HEK293 (cell line): ENCODE results near the gene SPIB.

Experiments
- ATF2 ChIP-seq: fragments of 450-650 bp; formaldehyde crosslinking; IDR thresholded peaks from 2 replicates; pipeline ENCODE4 v1.5.1; 2016; ENCODE audit warnings: missing biosample characterization, missing genetic modification characterization, low read depth
- GLI4 ChIP-seq: fragments of 450-650 bp; formaldehyde crosslinking; IDR thresholded peaks from 2 replicates; pipeline ENCODE4 v1.5.1; 2016; ENCODE audit warnings: missing biosample characterization, missing genetic modification characterization
- KLF1 ChIP-seq: fragments of 450-650 bp; formaldehyde crosslinking; IDR thresholded peaks from 2 replicates; pipeline ENCODE4 v1.5.1; 2016; ENCODE audit warnings: missing biosample characterization, missing genetic modification characterization
- MZF1 ChIP-seq: fragments of 450-650 bp; formaldehyde crosslinking; IDR thresholded peaks from 2 replicates; pipeline ENCODE4 v1.5.1; 2017; ENCODE audit warnings: missing biosample characterization, missing genetic modification characterization, borderline replicate concordance
- PBX3 ChIP-seq: sonication (generic); formaldehyde crosslinking; IDR thresholded peaks from 2 replicates; pipeline ENCODE4 v1.8.1; 2022; ENCODE audit warnings: mild to moderate bottlenecking, moderate library complexity, missing genetic modification reagents
- PRDM4 ChIP-seq: fragments of 450-650 bp; formaldehyde crosslinking; IDR thresholded peaks from 2 replicates; pipeline ENCODE4 v1.5.1; 2017; ENCODE audit warnings: missing biosample characterization, missing genetic modification characterization
- SALL2 ChIP-seq: fragments of 450-650 bp; formaldehyde crosslinking; IDR thresholded peaks from 2 replicates; pipeline ENCODE4 v1.5.0; 2017; ENCODE audit warnings: missing biosample characterization, mild to moderate bottlenecking, missing genetic modification characterization, borderline replicate concordance
- SETDB1 ChIP-seq: IDR thresholded peaks from one replicate; pipeline ENCODE4 v1.6.1; 2017; ENCODE audit warnings: mild to moderate bottlenecking, low read length, moderate library complexity, mixed read lengths; ENCODE audit not compliant: insufficient read length
- SP7 ChIP-seq: fragments of 450-650 bp; formaldehyde crosslinking; IDR thresholded peaks from 2 replicates; pipeline ENCODE4 v1.5.1; 2016; ENCODE audit warnings: missing biosample characterization, missing genetic modification characterization
- YY2 ChIP-seq: fragments of 450-650 bp; formaldehyde crosslinking; IDR thresholded peaks from 2 replicates; pipeline ENCODE4 v1.5.1; 2016; ENCODE audit warnings: missing biosample characterization, missing genetic modification characterization
- ZBTB49 ChIP-seq: fragments of 450-650 bp; formaldehyde crosslinking; IDR thresholded peaks from 2 replicates; pipeline ENCODE4 v1.5.1; 2016; ENCODE audit warnings: missing biosample characterization, missing genetic modification characterization, low read depth
- ZNF132 ChIP-seq: fragments of 450-650 bp; formaldehyde crosslinking; IDR thresholded peaks from 2 replicates; pipeline ENCODE4 v1.5.1; 2017; ENCODE audit warnings: missing biosample characterization, missing genetic modification characterization, borderline replicate concordance
- ZNF140 ChIP-seq: fragments of 450-650 bp; formaldehyde crosslinking; IDR thresholded peaks from 2 replicates; pipeline ENCODE4 v1.5.1; 2016; ENCODE audit warnings: missing biosample characterization, missing genetic modification characterization
- ZNF16 ChIP-seq: fragments of 450-650 bp; formaldehyde crosslinking; IDR thresholded peaks from 2 replicates; pipeline ENCODE4 v1.5.1; 2016; ENCODE audit warnings: low read depth, missing biosample characterization, missing genetic modification characterization
- ZNF18 ChIP-seq: fragments of 450-650 bp; formaldehyde crosslinking; IDR thresholded peaks from 2 replicates; pipeline ENCODE4 v1.5.1; 2016; ENCODE audit warnings: missing biosample characterization, missing genetic modification characterization
- ZNF202 ChIP-seq: fragments of 450-650 bp; formaldehyde crosslinking; IDR thresholded peaks from 2 replicates; pipeline ENCODE4 v1.5.1; 2016; ENCODE audit warnings: missing biosample characterization, missing genetic modification characterization, borderline replicate concordance
- ZNF302 ChIP-seq: fragments of 450-650 bp; formaldehyde crosslinking; IDR thresholded peaks from 2 replicates; pipeline ENCODE4 v1.5.1; 2016; ENCODE audit warnings: missing biosample characterization, missing genetic modification characterization, low read depth
- ZNF311 ChIP-seq: fragments of 450-650 bp; formaldehyde crosslinking; IDR thresholded peaks from 2 replicates; pipeline ENCODE4 v1.5.1; 2017; ENCODE audit warnings: missing biosample characterization, missing genetic modification characterization, borderline replicate concordance
- ZNF324 ChIP-seq: fragments of 450-650 bp; formaldehyde crosslinking; IDR thresholded peaks from 2 replicates; pipeline ENCODE4 v1.5.1; 2016; ENCODE audit warnings: missing biosample characterization, missing genetic modification characterization
- ZNF404 ChIP-seq: fragments of 450-650 bp; formaldehyde crosslinking; IDR thresholded peaks from 2 replicates; pipeline ENCODE4 v1.5.1; 2017; ENCODE audit warnings: missing biosample characterization, missing genetic modification characterization
- ZNF423 ChIP-seq: fragments of 450-650 bp; formaldehyde crosslinking; IDR thresholded peaks from 2 replicates; pipeline ENCODE4 v1.5.1; 2016; ENCODE audit warnings: missing biosample characterization, missing genetic modification characterization
- ZNF48 ChIP-seq: fragments of 450-650 bp; formaldehyde crosslinking; IDR thresholded peaks from 2 replicates; pipeline ENCODE4 v1.5.1; 2016; ENCODE audit warnings: missing biosample characterization, missing genetic modification characterization
- ZNF544 ChIP-seq: fragments of 450-650 bp; formaldehyde crosslinking; IDR thresholded peaks from 2 replicates; pipeline ENCODE4 v1.5.0; 2017; ENCODE audit warnings: missing biosample characterization, missing genetic modification characterization
- ZNF558 ChIP-seq: fragments of 450-650 bp; formaldehyde crosslinking; IDR thresholded peaks from 2 replicates; pipeline ENCODE4 v1.5.1; 2016; ENCODE audit warnings: missing biosample characterization, missing genetic modification characterization
- ZNF596 ChIP-seq: fragments of 450-650 bp; IDR thresholded peaks from 2 replicates; pipeline ENCODE4 v1.5.0; 2018; ENCODE audit warnings: missing biosample characterization, mild to moderate bottlenecking, missing genetic modification characterization, moderate library complexity
- ZNF624 ChIP-seq: fragments of 450-650 bp; formaldehyde crosslinking; IDR thresholded peaks from 2 replicates; pipeline ENCODE4 v1.5.1; 2017; ENCODE audit warnings: missing biosample characterization, missing genetic modification characterization
- ZNF654 ChIP-seq: fragments of 450-650 bp; formaldehyde crosslinking; IDR thresholded peaks from 2 replicates; pipeline ENCODE4 v1.5.1; 2016; ENCODE audit warnings: low read depth, missing biosample characterization, missing genetic modification characterization
- ZNF768 ChIP-seq: fragments of 450-650 bp; formaldehyde crosslinking; IDR thresholded peaks from 2 replicates; pipeline ENCODE4 v1.5.1; 2018; ENCODE audit warnings: missing biosample characterization, mild to moderate bottlenecking, missing genetic modification characterization
- ZSCAN23 ChIP-seq: fragments of 450-650 bp; formaldehyde crosslinking; IDR thresholded peaks from 2 replicates; pipeline ENCODE4 v1.5.1; 2016; ENCODE audit warnings: missing biosample characterization, missing genetic modification characterization
- ZSCAN4 ChIP-seq: fragments of 450-650 bp; formaldehyde crosslinking; IDR thresholded peaks from 2 replicates; pipeline ENCODE4 v1.5.1; 2017; ENCODE audit warnings: missing biosample characterization, missing genetic modification characterization

SPIB gene

GRCh38 chr19:50376166-50377050 is 42.3 kb upstream of the SPIB start, which contains the start of gene NR1H2 (continued):
- TF ChIP-seq ZNF202 (no peak), MZF1 (tag by site-specific recombination) (no peak), SALL2 (tag by site-specific recombination) (no peak), ZNF596 (tag by site-specific recombination) (no peak), ZBTB49 (tag by site-specific recombination) (no peak), ZNF768 (tag by site-specific recombination) (peak; percentile 98), ZSCAN23 (tag by site-specific recombination) (no peak), ZNF324 (tag by site-specific recombination) (peak; percentile 71; the same call in 1 of the 2 replicates), PBX3 (no peak), ZNF311 (tag by site-specific recombination) (no peak), ZNF558 (tag by site-specific recombination) (peak; percentile 72), ZNF132 (no peak), PRDM4 (tag by site-specific recombination) (0 out of 2 replicates have a peak, but pooled peaks have one; percentile 23), KLF1 (tag by site-specific recombination) (peak; percentile 82), ZNF404 (tag by site-specific recombination) (no peak), ATF2 (no peak), ZNF48 (tag by site-specific recombination) (no peak), ZNF16 (no peak), ZNF302 (tag by site-specific recombination) (no peak), YY2 (tag by site-specific recombination) (no peak; the same call in 1 of the 2 replicates), SP7 (tag by site-specific recombination) (peak; percentile 91), ZNF624 (tag by site-specific recombination) (no peak), ZNF654 (no peak), ZNF423 (tag by site-specific recombination) (no peak), ZNF140 (tag by site-specific recombination) (no peak), ZNF544 (no peak), ZNF18 (no peak), SETDB1 (no peak), GLI4 (tag by site-specific recombination) (peak; percentile 75; the same call in 1 of the 2 replicates), ZSCAN4 (tag by site-specific recombination) (peak; percentile 46; the same call in 1 of the 2 replicates)
